Adrenal gland (tissue), 5 donors: ENCODE measurements around the gene EFNA4.

Source experiments
- POLR2A ChIP-seq, 2 donors: fragments of 450-650 bp; IDR thresholded peaks; one replicate each; pipeline ENCODE4 v1.6.1; 2017; ENCODE audit warnings: antibody characterized with exemption in 2 of 2, mild to moderate bottlenecking in 2 of 2, moderate library complexity in 1 of 2
- TF ChIP-seq, protein P1 (sequence below), 6 experiments: fragments of 450-650 bp in 4 of 6; fragments of 200-600 bp in 2 of 6; sonication (generic) in 1 of 6; IDR thresholded peaks; 1 replicate in 5 of 6; 2 replicates in 1 of 6; pipeline versions ENCODE4 v1.5.1 to v1.8.0; 2016 to 2021; ENCODE audit warnings: antibody characterized with exemption in 6 of 6, mild to moderate bottlenecking in 2 of 6, moderate library complexity in 1 of 6
- donor health status: DM: no; HTN: no; CAD: no.

DNA sequence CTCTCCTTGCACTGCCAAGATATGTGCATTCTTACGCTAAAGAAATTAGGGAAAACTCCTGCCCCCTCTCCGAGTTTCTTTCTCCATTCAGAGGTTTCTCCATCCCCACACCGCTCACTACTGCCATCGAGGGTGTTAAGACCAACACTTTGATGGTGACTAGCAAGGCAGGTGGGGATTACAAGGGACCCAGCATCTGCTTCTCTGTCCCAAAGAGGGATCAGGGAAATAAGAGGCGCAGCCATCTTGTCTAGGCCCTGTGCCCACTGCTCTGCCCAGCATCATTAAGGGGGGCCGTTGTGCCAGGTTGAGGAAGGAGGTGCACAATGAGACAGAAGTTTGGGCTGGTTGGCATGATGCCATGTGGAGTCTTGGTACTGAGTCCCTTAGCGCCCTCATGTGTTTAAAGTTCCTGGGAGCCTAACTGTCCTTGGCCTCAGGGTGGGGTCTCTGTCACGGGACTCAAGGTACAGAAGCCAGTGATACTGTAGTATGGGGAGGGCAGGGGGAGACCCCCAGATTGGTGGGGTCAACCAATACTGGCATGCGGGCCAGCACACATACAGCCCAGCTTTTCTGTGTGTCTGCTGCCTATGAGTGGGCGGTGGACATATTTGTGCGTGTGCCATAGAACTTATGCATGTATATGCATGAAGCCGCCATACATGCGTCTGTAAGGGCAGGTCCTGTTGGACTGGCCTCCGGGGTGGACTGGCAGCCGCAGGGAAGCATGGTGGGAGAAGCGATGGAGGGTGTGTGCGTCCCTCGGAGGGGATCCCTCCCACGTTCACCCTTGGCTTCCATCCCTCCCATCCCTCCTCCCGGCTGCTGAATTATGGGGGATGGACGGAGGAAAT is 20.6 kb downstream of the EFNA4 start:
- TF ChIP-seq, protein P1, sequence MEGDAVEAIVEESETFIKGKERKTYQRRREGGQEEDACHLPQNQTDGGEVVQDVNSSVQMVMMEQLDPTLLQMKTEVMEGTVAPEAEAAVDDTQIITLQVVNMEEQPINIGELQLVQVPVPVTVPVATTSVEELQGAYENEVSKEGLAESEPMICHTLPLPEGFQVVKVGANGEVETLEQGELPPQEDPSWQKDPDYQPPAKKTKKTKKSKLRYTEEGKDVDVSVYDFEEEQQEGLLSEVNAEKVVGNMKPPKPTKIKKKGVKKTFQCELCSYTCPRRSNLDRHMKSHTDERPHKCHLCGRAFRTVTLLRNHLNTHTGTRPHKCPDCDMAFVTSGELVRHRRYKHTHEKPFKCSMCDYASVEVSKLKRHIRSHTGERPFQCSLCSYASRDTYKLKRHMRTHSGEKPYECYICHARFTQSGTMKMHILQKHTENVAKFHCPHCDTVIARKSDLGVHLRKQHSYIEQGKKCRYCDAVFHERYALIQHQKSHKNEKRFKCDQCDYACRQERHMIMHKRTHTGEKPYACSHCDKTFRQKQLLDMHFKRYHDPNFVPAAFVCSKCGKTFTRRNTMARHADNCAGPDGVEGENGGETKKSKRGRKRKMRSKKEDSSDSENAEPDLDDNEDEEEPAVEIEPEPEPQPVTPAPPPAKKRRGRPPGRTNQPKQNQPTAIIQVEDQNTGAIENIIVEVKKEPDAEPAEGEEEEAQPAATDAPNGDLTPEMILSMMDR (IDR thresholded peaks at IDR 0.05): no peak
- TF ChIP-seq POLR2A (IDR thresholded peaks at IDR 0.05): no peak
